ENCODE measurements around the gene RCOR1. TPM values are rescaled to one million over a fixed set of nuclear protein-coding genes. Genes with fewer than 3 reads are reported as not detected.

Gene RCOR1
- total RNA-seq, 1 donor from 2014 or later = 19.7 TPM

GRCh38 chr14:102659797-102660196 lies 67.3 kb downstream of the RCOR1 start:
- Histone ChIP-seq H3K4me3 (ENCODE audit: low read depth, low read length) (no peak overlapping the region), H3K27me3 (ENCODE audit: control insufficient read depth, insufficient read depth, low read length) (no peaks in the 10 kb centered on the region), H3K36me3 (ENCODE audit: control insufficient read depth, insufficient read depth, low read length) (no peaks in the 10 kb centered on the region)
- TF ChIP-seq, protein P1, sequence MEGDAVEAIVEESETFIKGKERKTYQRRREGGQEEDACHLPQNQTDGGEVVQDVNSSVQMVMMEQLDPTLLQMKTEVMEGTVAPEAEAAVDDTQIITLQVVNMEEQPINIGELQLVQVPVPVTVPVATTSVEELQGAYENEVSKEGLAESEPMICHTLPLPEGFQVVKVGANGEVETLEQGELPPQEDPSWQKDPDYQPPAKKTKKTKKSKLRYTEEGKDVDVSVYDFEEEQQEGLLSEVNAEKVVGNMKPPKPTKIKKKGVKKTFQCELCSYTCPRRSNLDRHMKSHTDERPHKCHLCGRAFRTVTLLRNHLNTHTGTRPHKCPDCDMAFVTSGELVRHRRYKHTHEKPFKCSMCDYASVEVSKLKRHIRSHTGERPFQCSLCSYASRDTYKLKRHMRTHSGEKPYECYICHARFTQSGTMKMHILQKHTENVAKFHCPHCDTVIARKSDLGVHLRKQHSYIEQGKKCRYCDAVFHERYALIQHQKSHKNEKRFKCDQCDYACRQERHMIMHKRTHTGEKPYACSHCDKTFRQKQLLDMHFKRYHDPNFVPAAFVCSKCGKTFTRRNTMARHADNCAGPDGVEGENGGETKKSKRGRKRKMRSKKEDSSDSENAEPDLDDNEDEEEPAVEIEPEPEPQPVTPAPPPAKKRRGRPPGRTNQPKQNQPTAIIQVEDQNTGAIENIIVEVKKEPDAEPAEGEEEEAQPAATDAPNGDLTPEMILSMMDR (IDR thresholded peaks at IDR 0.05; ENCODE audit: insufficient read depth, low read length, severe bottlenecking) = no peak
- DNase-seq (ENCODE audit: low read depth) (peak; percentile 62), FAIRE-seq (no peak)

GRCh38 chr14:102661614-102662013 lies 69.2 kb downstream of the RCOR1 start:
- Histone ChIP-seq H3K27me3 (ENCODE audit: control insufficient read depth, insufficient read depth, low read length) (no peaks in the 10 kb centered on the region), H3K36me3 (ENCODE audit: control insufficient read depth, insufficient read depth, low read length) (no peaks in the 10 kb centered on the region), H3K4me3 (ENCODE audit: low read depth, low read length) (no peak overlapping the region)
- no peak for DNase-seq (ENCODE audit: low read depth)
- no peak for FAIRE-seq
- TF ChIP-seq, protein P1 (IDR thresholded peaks at IDR 0.05; ENCODE audit: insufficient read depth, low read length, severe bottlenecking) = no peak

GRCh38 chr14:102662636-102663430 lies 70.4 kb downstream of the RCOR1 start:
- no peaks in the 10 kb centered on the region for H3K36me3 ChIP-seq (ENCODE audit: control insufficient read depth, insufficient read depth, low read length)
- TF ChIP-seq, protein P1 (IDR thresholded peaks at IDR 0.05; ENCODE audit: insufficient read depth, low read length, severe bottlenecking) = no peak
- no peak for FAIRE-seq

DNA sequence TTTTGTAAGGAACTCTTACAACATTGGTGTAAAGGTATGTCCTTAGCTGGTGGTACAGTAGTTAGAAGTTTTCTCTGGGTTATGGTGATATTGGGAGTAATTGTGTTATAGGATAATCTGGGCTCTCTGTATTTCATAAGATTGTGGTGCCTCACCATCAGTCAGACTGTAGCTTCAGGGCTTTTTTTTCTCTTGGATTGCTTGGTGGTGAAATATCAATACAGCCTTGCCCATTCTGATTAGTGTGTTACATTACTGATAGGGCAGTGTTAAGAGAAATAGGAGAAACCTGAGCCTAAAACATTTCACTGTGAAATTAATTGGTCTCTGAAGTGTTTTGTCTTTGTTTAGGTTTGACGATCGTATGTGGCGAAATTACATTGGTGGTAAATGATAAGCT lies 71.0 kb downstream of the RCOR1 start:
- FAIRE-seq (no peak), DNase-seq (ENCODE audit: low read depth) (no peak)
- Histone ChIP-seq H3K36me3 (ENCODE audit: control insufficient read depth, insufficient read depth, low read length) (no peaks in the 10 kb centered on the region), H3K27me3 (ENCODE audit: control insufficient read depth, insufficient read depth, low read length) (no peaks in the 10 kb centered on the region), H3K4me3 (ENCODE audit: low read depth, low read length) (no peak overlapping the region)
- TF ChIP-seq, protein P1 (IDR thresholded peaks at IDR 0.05; ENCODE audit: insufficient read depth, low read length, severe bottlenecking) = no peak

More at GRCh38 chr14:102662636-102663430, 70.4 kb downstream of the RCOR1 start:
- no peaks in the 10 kb centered on the region for H3K27me3 ChIP-seq (ENCODE audit: control insufficient read depth, insufficient read depth, low read length)
- H3K4me3 ChIP-seq (ENCODE audit: low read depth, low read length) = no peak overlapping the region
- DNase-seq (ENCODE audit: low read depth) = no peak

DNA sequence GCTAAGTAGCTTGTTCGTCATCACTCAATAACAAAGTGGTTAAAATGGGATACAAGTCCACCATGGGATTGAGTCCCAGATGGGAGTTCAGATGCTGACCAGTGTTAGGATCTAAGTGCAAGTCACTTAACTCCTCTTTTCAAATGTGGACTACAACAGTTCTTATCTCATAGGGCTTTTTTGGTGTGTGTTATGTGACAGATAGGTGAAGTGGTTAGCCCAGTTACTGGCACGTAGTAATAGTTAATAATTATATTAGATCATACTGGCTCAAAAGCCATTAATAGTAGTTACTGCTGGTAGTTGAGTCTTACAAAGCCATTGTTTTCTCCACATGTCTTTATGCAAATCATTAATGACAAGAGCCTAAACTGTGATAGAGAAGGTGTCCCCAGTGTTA lies 73.2 kb downstream of the RCOR1 start:
- no peak for FAIRE-seq
- Histone ChIP-seq H3K27me3 (ENCODE audit: control insufficient read depth, insufficient read depth, low read length) (no peaks in the 10 kb centered on the region), H3K4me3 (ENCODE audit: low read depth, low read length) (no peak overlapping the region), H3K36me3 (ENCODE audit: control insufficient read depth, insufficient read depth, low read length) (no peaks in the 10 kb centered on the region)
- TF ChIP-seq, protein P1 (IDR thresholded peaks at IDR 0.05; ENCODE audit: insufficient read depth, low read length, severe bottlenecking) = no peak
- DNase-seq (ENCODE audit: low read depth) = no peak

DNA sequence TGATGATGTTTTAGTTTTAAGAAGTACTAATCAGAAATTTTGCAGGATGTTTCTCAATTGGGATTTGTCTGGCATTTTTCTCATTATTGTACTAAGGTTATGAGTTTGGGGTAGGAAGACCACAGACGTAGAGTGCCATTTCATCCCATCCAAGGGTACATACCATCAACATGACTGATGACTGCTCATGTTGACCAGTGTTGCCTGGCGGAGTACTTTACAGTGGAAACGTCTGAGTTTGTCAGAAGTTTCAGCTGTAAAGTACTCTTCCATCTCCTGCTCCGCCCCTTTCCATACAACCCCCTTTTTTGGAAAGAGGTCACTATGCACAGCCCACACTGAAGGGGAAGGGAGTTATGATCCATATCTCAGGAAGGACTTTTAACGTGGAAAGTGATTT lies 74.2 kb downstream of the RCOR1 start:
- Histone ChIP-seq H3K4me3 (ENCODE audit: low read depth, low read length) (no peak overlapping the region), H3K27me3 (ENCODE audit: control insufficient read depth, insufficient read depth, low read length) (no peaks in the 10 kb centered on the region), H3K36me3 (ENCODE audit: control insufficient read depth, insufficient read depth, low read length) (no peaks in the 10 kb centered on the region)
- FAIRE-seq (no peak), DNase-seq (ENCODE audit: low read depth) (no peak)
- TF ChIP-seq, protein P1 (IDR thresholded peaks at IDR 0.05; ENCODE audit: insufficient read depth, low read length, severe bottlenecking) = no peak

Measured in bronchial epithelial cell (primary cell).